ENCODE results near the gene CCDC146.
"Not testable (repeated sequence)": the region's sequence is repeated elsewhere in the genome, so short reads cannot be mapped to it uniquely, and the experiment has no call there.

CCDC146 gene

DNA sequence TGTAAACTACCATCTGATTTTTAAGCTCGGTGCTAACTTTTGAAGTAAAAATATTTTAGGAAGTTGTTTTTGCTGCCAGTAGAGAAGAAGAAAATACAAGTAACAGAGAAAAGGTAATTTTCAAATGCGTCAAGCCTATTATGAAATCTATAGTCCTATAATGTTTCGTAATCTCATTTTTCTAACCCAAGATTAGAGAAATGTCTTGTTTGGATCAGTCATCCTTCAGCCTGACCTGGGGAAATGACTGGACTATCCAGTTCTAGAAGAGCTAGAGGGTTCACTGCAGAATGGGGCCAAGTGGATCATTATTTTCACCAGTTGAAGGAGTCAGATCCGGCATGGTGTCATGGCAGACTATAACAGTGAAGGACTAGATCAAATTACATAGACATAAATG lies 139.9 kb downstream of the CCDC146 start:
- no peak overlapping the region for H3K4me3 ChIP-seq (ENCODE audit: low read depth, low read length)
- DNase-seq (ENCODE audit: low read depth): no peak
- TF ChIP-seq, protein P1, sequence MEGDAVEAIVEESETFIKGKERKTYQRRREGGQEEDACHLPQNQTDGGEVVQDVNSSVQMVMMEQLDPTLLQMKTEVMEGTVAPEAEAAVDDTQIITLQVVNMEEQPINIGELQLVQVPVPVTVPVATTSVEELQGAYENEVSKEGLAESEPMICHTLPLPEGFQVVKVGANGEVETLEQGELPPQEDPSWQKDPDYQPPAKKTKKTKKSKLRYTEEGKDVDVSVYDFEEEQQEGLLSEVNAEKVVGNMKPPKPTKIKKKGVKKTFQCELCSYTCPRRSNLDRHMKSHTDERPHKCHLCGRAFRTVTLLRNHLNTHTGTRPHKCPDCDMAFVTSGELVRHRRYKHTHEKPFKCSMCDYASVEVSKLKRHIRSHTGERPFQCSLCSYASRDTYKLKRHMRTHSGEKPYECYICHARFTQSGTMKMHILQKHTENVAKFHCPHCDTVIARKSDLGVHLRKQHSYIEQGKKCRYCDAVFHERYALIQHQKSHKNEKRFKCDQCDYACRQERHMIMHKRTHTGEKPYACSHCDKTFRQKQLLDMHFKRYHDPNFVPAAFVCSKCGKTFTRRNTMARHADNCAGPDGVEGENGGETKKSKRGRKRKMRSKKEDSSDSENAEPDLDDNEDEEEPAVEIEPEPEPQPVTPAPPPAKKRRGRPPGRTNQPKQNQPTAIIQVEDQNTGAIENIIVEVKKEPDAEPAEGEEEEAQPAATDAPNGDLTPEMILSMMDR (conservative IDR thresholded peaks at IDR 0.05; ENCODE audit: low read depth, low read length): no peak

DNA sequence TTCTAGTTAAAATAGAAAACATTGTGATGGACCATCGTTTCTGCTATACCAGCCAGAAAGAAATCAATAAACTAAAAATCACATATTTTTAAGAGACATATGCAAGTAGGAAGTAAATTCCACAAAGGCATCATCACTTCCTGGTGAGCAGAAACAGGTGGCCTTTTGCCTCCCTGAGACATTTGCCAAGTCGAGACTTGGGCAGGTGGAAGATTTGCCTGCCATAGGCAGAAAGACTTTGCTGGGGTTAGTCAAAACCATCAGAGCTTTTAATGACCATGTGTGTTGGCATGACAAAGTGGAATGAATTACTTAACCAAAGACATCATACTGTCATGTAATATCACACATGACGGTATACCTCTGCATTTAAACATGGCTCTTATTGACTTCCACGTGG lies 143.3 kb downstream of the CCDC146 start:
- DNase-seq (ENCODE audit: low read depth): no peak
- TF ChIP-seq, protein P1 (conservative IDR thresholded peaks at IDR 0.05; ENCODE audit: low read depth, low read length): no peak
- H3K4me3 ChIP-seq (ENCODE audit: low read depth, low read length): no peak overlapping the region

DNA sequence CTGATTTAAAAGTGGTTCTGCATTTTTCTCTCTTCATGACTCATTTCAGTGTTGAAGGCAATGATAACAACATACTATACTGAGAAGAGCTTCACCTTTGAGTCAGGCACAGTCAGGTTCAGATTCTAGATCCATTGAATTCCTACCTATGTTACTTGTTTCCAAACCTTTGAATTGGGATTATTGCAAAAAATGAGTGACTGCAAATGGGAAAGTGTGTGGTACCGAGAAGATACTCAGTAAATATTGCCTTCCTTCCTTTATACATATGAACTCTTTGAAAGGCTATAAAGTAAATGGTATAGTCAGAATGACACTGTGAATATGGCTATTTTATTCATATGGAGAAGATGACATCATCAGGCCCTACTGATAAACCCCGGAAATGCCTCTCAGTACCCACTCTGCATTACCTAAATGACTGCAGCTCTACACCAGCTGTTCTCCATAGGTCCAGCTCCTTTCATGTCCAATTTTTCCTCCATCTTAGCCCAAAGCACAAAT lies 143.9 kb downstream of the CCDC146 start:
- H3K4me3 ChIP-seq (ENCODE audit: low read depth, low read length): no peak overlapping the region
- TF ChIP-seq, protein P1 (conservative IDR thresholded peaks at IDR 0.05; ENCODE audit: low read depth, low read length): no peak
- DNase-seq (ENCODE audit: low read depth): peak; percentile 35

DNA sequence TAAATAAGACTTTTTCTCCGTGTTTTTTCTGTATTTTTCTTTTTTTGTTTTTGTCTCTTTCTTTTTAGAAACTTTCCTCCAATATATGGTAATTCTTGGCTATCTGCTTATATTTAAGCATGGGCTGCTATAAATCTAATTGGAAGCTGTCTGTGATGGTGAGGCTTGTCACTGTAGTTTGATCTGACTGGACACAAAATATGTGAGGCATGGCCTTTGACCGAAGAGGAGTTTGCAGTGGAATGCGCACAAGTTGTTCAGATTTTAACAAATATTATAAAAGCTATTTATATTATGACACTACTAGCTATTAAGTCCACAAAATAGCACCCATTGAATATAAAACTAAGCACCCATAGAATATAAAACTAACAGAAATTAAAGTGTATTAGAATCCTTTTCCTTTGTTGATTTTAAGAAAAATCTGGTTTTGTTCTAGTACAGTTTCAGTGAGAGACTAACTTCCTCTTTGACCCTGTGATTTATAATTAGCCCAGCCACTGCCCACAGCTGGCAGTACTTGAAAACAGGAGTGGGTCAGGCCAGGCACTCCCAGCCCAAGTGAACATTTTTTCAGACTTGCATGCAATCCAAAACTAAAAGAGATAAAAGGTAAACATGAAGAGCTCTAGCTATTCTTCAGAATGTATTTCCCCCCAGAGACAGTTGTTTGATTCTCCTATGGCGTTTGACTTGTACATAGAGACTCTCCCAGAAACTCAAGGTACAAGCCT lies 147.1 kb downstream of the CCDC146 start:
- DNase-seq (ENCODE audit: low read depth): peak; percentile 56
- TF ChIP-seq, protein P1 (conservative IDR thresholded peaks at IDR 0.05; ENCODE audit: low read depth, low read length): no peak
- no peak overlapping the region for H3K4me3 ChIP-seq (ENCODE audit: low read depth, low read length)

DNA sequence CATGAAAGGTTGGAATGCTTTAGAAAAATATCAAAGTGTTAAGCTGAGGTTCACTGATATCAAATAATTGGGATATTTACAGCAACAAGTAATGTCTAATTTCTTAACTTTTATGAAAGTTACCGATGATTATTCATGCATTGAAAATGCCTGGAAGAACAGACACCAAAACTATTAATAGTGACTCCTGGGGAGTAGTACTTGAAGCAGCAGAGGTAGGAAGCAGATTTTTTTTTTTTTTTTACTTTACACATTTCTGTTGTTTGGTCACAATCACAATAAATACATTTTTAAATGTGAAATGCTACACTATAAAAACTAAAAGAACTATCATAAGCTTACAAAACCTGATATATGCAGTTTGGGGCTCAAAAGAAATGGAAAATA lies 147.7 kb downstream of the CCDC146 start:
- TF ChIP-seq, protein P1 (conservative IDR thresholded peaks at IDR 0.05; ENCODE audit: low read depth, low read length): no peak
- peak; percentile 23 for DNase-seq (ENCODE audit: low read depth)
- H3K4me3 ChIP-seq (ENCODE audit: low read depth, low read length): no peak overlapping the region

GRCh38 chr7:77271766-77272165 lies 149.4 kb downstream of the CCDC146 start:
- H3K4me3 ChIP-seq (ENCODE audit: low read depth, low read length): no peak overlapping the region
- no peak for DNase-seq (ENCODE audit: low read depth)
- TF ChIP-seq, protein P1 (conservative IDR thresholded peaks at IDR 0.05; ENCODE audit: low read depth, low read length): no peak

DNA sequence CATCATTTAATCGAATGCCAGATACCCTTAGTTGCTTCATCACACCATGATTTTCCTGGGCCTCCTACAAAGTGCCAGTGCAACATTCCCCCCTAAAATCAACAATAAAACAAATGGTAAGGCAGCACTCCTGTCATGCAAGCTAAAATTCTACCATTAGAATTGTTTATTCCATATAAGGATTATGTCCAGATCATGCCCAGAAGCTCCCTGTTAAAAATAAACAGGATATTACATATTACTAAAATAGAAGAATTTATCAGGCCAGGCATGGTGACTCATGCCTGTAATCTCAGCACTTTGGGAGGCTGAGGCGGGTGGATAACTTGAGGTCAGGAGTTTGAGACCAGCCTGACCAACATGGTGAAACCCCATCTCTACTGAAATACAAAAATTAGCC lies 153.2 kb downstream of the CCDC146 start:
- H3K4me3 ChIP-seq (ENCODE audit: low read depth, low read length): not testable (repeated sequence)
- DNase-seq (ENCODE audit: low read depth): peak; percentile 65

Measured in choroid plexus epithelial cell (primary cell).